ENCODE measurements around the gene UNC45B. TPM values are rescaled to one million over a fixed set of nuclear protein-coding genes. Genes with fewer than 3 reads are reported as not detected.

The UNC45B gene
- total RNA-seq, 4 donors from 2014 or later, result not detected

- peaks cover 0 to 5% (median 0%) of the 10 kb centered on the region in 3 donors for H3K4me1 ChIP-seq
- WGBS, 2 donors, result 80 to 100% methylated on average over 1 of the region's 3 CpGs
- TF ChIP-seq POLR2A (IDR thresholded peaks at IDR 0.05) (no peak), CTCF (IDR thresholded peaks at IDR 0.05) (no peak)
- intact Hi-C loops (cut with DNase I), result no loop called here
- no peaks in the 10 kb centered on the region for H3K9me3 ChIP-seq
- H3K36me3 ChIP-seq, result peaks cover 23 to 49% (median 33%) of the 10 kb centered on the region in 3 donors
- no peak overlapping the region for H3K4me3 ChIP-seq
- no peaks in the 10 kb centered on the region for H3K27me3 ChIP-seq
- DNase-seq, result no peak
- no peak overlapping the region for H3K27ac ChIP-seq
Observed at GRCh38 chr17:35130392-35130791, 17.2 kb upstream of the UNC45B start.

- Histone ChIP-seq H3K4me1 (peaks cover 0 to 5% (median 0%) of the 10 kb centered on the region in 3 donors), H3K9me3 (no peaks in the 10 kb centered on the region), H3K27ac (no peak overlapping the region), H3K4me3 (no peak overlapping the region), H3K27me3 (no peaks in the 10 kb centered on the region), H3K36me3 (peaks cover 32 to 66% (median 43%) of the 10 kb centered on the region in 3 donors)
- WGBS, 2 donors, result 79% methylated on average over 4 of the region's 10 CpGs; no CpG with 5 or more reads in 1 of the 2 donors
- intact Hi-C loops (cut with DNase I), result no loop called here
- no peak for TF ChIP-seq POLR2A (IDR thresholded peaks at IDR 0.05)
- TF ChIP-seq CTCF (IDR thresholded peaks at IDR 0.05), result no peak
- no peak for DNase-seq
Observed at GRCh38 chr17:35132099-35132498, 15.5 kb upstream of the UNC45B start.

GRCh38 chr17:35132816-35133550 lies 14.6 kb upstream of the UNC45B start:
- H3K27ac ChIP-seq, result no peak overlapping the region
- H3K9me3 ChIP-seq, result no peaks in the 10 kb centered on the region
- peaks cover 40 to 75% (median 44%) of the 10 kb centered on the region in 3 donors for H3K36me3 ChIP-seq
- 85 to 91% methylated on average over 9 to 13 of the region's 22 CpGs for WGBS, 2 donors
- no peak for DNase-seq
- H3K4me3 ChIP-seq, result no peak overlapping the region
- intact Hi-C loops (cut with DNase I), result no loop called here
- H3K4me1 ChIP-seq, result peaks cover 0 to 5% (median 0%) of the 10 kb centered on the region in 3 donors
- TF ChIP-seq POLR2A (IDR thresholded peaks at IDR 0.05), result no peak
- no peak for TF ChIP-seq CTCF (IDR thresholded peaks at IDR 0.05)
- H3K27me3 ChIP-seq, result no peaks in the 10 kb centered on the region

GRCh38 chr17:35135322-35135721 lies 12.3 kb upstream of the UNC45B start:
- Histone ChIP-seq H3K4me3 (no peak overlapping the region), H3K27me3 (no peaks in the 10 kb centered on the region), H3K9me3 (no peaks in the 10 kb centered on the region), H3K36me3 (peaks cover 43 to 96% (median 44%) of the 10 kb centered on the region in 3 donors), H3K4me1 (peaks cover 0 to 7% (median 0%) of the 10 kb centered on the region in 3 donors), H3K27ac (no peak overlapping the region)
- no peak for DNase-seq
- 79 to 83% methylated on average over 6 of the region's 6 CpGs for WGBS, 2 donors
- intact Hi-C loops (cut with DNase I), result no loop called here
- TF ChIP-seq CTCF (IDR thresholded peaks at IDR 0.05) (no peak), POLR2A (IDR thresholded peaks at IDR 0.05) (no peak)

GRCh38 chr17:35138218-35138617 lies 9.4 kb upstream of the UNC45B start:
- intact Hi-C loops (cut with DNase I), result no loop called here
- Histone ChIP-seq H3K9me3 (no peaks in the 10 kb centered on the region), H3K27me3 (no peaks in the 10 kb centered on the region), H3K27ac (no peak overlapping the region), H3K4me3 (no peak overlapping the region), H3K4me1 (peaks cover 0 to 27% (median 7%) of the 10 kb centered on the region in 3 donors), H3K36me3 (peaks cover 29 to 68% (median 31%) of the 10 kb centered on the region in 3 donors)
- TF ChIP-seq CTCF (IDR thresholded peaks at IDR 0.05), result no peak
- no peak for TF ChIP-seq POLR2A (IDR thresholded peaks at IDR 0.05)
- no peak for DNase-seq
- 91 to 92% methylated on average over 6 of the region's 6 CpGs for WGBS, 2 donors

Measured in esophagus squamous epithelium (tissue), 5 donors.